PC-9 (cell line): ENCODE results near the gene CTIF.

ENCODE experiments used
- EZH2 ChIP-seq: fragments of 200-600 bp; sonication (generic); IDR thresholded peaks from 2 replicates; pipeline ENCODE4 v1.8.0; 2017; ENCODE audit warnings: antibody characterized with exemption, low read depth
- TF ChIP-seq, protein P1 (sequence below): fragments of 200-600 bp; sonication (generic); conservative IDR thresholded peaks from 2 replicates; pipeline ENCODE4 v1.6.1; 2017; ENCODE audit warnings: mixed run types, antibody characterized with exemption, mild to moderate bottlenecking, moderate library complexity

DNA sequence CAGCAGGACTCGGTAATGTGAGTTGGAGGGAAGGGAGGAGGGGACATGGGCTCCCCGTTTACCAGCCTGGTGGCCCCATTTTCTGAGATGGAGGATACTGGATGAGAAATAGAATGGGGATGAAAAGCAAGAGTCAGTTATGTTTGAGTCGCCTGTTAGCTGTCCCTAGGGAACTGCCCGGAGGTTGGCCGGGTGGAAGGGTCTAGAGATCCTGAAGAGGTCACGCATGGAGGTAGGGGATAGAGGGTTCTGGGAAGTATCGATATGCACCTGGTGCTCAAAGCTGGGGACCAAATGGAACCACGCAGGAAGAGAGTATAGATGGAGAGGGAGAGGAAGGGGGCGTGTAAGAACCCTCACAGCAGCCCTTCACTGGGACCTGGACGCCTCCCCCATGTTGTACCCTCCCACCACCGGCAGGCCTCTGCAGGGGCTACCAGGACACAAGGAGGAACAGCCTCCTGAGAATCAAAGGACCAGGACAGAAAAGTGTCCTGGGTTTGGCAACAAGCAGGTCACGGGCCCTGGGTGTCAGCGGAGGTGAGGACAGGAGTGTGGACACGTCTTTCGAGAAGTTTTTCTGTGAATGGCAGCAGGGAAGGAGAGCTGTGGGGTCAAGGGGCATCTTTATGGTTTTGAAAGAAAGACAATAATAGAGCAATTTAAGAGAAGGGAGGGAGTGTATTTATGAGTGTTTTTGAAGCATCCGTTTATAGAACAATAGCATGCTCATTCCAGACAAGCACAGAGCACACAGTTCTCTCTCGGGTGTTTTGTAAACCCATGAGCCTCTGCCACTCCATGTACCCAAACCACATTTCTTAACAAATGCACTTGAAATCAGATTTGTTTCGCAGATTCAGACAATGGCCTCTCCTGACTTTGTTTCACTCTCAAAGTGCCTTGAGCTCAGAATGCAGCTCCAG, 279.8 kb downstream of the CTIF start:
- TF ChIP-seq, protein P1, sequence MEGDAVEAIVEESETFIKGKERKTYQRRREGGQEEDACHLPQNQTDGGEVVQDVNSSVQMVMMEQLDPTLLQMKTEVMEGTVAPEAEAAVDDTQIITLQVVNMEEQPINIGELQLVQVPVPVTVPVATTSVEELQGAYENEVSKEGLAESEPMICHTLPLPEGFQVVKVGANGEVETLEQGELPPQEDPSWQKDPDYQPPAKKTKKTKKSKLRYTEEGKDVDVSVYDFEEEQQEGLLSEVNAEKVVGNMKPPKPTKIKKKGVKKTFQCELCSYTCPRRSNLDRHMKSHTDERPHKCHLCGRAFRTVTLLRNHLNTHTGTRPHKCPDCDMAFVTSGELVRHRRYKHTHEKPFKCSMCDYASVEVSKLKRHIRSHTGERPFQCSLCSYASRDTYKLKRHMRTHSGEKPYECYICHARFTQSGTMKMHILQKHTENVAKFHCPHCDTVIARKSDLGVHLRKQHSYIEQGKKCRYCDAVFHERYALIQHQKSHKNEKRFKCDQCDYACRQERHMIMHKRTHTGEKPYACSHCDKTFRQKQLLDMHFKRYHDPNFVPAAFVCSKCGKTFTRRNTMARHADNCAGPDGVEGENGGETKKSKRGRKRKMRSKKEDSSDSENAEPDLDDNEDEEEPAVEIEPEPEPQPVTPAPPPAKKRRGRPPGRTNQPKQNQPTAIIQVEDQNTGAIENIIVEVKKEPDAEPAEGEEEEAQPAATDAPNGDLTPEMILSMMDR = no peak
- TF ChIP-seq EZH2 = no peak
